NB4 (cell line): ENCODE measurements around the gene TMEM178B.
"Not testable (repeated sequence)": the region's sequence is repeated elsewhere in the genome, so short reads cannot be mapped to it uniquely, and the experiment has no call there.

Experiments
- DNase-seq: peaks from one replicate; pipeline ENCODE4 v3.0.0; 2010; ENCODE audit warnings: low read depth
- H3K4me3 ChIP-seq: one replicate; pipeline ENCODE4 v1.5.1; 2011; ENCODE audit warnings: mild to moderate bottlenecking, low read depth, low read length, moderate library complexity
- MYC ChIP-seq: IDR thresholded peaks from 2 replicates; pipeline ENCODE4 v1.6.1; 2011; ENCODE audit warnings: low read depth, low read length
- POLR2A ChIP-seq: IDR thresholded peaks from 2 replicates; pipeline ENCODE4 v1.6.1; 2011; ENCODE audit warnings: mild to moderate bottlenecking; ENCODE audit not compliant: insufficient read length; ENCODE audit errors: extremely low read depth
- TF ChIP-seq, protein P1 (sequence below): IDR thresholded peaks from 2 replicates; pipeline ENCODE4 v1.6.1; 2011; ENCODE audit warnings: low read depth, low read length
- TF ChIP-seq, protein P2 (sequence below): IDR thresholded peaks from one replicate; pipeline ENCODE4 v1.5.1; 2012; ENCODE audit warnings: low read depth, low read length

Gene TMEM178B

GRCh38 chr7:141160246-141160860 is 86.5 kb downstream of the TMEM178B start:
- no peak overlapping the region for H3K4me3 ChIP-seq
- DNase-seq: no peak
- TF ChIP-seq MYC: no peak
- TF ChIP-seq, protein P1, sequence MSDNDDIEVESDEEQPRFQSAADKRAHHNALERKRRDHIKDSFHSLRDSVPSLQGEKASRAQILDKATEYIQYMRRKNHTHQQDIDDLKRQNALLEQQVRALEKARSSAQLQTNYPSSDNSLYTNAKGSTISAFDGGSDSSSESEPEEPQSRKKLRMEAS: no peak
- TF ChIP-seq POLR2A: no peak
- TF ChIP-seq, protein P2, sequence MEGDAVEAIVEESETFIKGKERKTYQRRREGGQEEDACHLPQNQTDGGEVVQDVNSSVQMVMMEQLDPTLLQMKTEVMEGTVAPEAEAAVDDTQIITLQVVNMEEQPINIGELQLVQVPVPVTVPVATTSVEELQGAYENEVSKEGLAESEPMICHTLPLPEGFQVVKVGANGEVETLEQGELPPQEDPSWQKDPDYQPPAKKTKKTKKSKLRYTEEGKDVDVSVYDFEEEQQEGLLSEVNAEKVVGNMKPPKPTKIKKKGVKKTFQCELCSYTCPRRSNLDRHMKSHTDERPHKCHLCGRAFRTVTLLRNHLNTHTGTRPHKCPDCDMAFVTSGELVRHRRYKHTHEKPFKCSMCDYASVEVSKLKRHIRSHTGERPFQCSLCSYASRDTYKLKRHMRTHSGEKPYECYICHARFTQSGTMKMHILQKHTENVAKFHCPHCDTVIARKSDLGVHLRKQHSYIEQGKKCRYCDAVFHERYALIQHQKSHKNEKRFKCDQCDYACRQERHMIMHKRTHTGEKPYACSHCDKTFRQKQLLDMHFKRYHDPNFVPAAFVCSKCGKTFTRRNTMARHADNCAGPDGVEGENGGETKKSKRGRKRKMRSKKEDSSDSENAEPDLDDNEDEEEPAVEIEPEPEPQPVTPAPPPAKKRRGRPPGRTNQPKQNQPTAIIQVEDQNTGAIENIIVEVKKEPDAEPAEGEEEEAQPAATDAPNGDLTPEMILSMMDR: no peak

DNA sequence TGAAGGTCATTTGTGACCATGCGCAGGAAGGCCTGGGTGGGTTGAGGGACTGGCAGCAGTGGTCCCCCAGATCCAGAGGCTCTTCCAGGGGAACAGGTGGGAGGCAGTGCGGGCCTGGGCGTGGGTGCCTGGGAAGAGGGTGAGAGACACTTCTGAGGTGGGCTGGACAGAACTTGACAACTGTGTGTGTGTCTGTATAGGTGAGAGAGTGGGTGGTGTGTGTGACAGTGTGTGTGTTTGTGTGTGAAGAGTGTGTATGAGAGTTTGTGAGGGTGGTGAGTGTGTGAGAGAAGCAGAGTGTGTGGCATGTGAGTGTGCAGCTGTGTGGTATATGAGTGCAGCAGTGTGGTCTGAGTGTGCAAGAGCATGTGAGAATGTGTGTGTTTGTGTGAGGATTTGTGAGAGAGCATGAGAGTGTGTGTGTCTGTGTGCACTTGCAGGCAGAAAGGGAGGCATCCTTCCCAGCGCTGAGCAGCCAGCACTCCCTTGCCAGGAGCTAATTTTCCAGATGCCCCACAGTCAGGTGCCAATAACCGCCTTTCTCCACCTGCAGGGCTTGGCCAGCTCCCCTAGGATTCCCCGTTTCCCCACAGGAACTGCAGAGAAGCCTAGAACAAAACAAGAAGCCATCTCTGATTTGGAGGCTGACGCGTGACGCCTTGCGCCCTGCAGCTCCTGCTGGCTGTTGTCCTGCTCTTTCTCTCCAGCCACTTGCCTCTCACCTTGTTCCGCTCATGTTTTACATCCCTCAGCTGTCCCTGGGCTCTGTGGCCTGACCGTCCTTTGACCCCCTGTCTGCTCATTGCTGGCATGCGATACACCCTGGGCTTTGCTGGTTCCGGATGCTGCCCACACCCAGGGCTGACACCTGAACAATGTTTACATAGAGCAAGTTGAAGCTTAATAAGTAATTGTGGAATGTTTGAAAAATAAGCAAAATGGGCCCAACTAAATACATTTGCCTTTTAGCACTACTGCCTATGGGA is 88.0 kb downstream of the TMEM178B start:
- no peak overlapping the region for H3K4me3 ChIP-seq
- no peak for DNase-seq
- TF ChIP-seq, protein P2: no peak
- TF ChIP-seq MYC (no peak), POLR2A (no peak)
- TF ChIP-seq, protein P1: no peak

DNA sequence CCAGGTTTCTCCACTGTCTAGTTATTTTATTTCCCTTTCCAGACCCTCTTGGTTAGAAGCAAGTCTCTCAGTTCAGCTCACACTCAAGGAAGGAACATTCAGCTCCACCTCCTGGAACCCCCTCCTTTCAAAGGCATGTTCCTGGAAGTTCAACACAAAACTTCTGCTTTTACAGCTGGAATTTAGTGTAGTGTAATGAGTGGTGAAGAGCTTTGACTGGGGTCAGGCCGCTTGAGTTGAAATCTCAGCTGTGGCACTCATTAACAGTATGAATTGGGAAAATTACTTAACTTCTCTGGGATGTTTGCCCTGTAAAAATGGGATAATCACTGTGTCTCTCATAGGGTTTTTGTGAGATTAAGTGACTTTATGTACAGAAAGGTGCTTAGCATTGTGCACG is 91.7 kb downstream of the TMEM178B start:
- DNase-seq: no peak
- no peak overlapping the region for H3K4me3 ChIP-seq
- no peak for TF ChIP-seq MYC
- TF ChIP-seq, protein P1: no peak
- TF ChIP-seq, protein P2: no peak
- TF ChIP-seq POLR2A: no peak

GRCh38 chr7:141166926-141167325 is 93.1 kb downstream of the TMEM178B start:
- DNase-seq: no peak
- H3K4me3 ChIP-seq: no peak overlapping the region
- TF ChIP-seq POLR2A: no peak
- TF ChIP-seq, protein P1: no peak
- TF ChIP-seq, protein P2: no peak
- TF ChIP-seq MYC: no peak

GRCh38 chr7:141167381-141167964 is 93.6 kb downstream of the TMEM178B start:
- no peak for DNase-seq

GRCh38 chr7:141169157-141169556 is 95.3 kb downstream of the TMEM178B start:
- not testable (repeated sequence) for H3K4me3 ChIP-seq, DNase-seq

More at GRCh38 chr7:141167381-141167964, 93.6 kb downstream of the TMEM178B start:
- no peak for TF ChIP-seq MYC
- TF ChIP-seq, protein P2: no peak
- TF ChIP-seq, protein P1: no peak
- TF ChIP-seq POLR2A: no peak
- H3K4me3 ChIP-seq: no peak overlapping the region

DNA sequence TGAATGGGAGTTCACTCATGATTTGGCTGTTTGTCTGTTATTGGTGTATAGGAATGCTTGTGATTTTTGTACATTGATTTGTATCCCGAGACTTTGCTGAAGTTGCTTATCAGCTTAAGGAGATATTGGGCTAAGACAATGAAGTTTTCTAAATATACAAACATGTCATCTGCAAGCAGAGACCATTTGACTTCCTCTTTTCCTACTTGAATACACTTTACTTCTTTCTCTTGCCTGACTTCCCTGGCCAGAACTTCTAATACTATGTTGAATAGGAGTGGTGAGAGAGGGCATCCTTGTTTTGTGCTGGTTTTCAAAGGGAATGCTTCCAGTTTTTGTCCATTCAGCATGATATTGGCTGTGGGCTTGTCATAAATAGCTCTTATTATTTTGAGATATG is 101.9 kb downstream of the TMEM178B start:
- not testable (repeated sequence) for DNase-seq, H3K4me3 ChIP-seq

DNA sequence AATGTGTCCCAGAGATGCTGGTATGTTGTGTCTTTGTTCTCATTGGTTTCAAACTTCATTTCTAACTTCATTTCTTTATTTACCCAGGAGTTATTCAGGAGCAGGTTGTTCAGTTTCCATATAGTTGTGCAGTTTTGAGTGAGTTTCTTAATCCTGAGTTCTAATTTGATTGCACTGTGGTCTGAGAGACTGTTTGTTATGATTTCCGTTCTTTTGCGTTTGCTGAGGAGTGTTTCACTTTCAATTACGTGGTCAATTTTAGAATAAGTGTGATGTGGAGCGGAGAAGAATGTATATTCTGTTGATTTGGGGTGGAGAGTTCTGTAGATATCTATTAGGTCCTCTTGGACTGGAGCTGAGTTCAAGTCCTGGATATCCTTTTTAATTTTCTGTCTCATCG is 103.3 kb downstream of the TMEM178B start:
- not testable (repeated sequence) for H3K4me3 ChIP-seq, DNase-seq
